Hepatocyte (in vitro differentiated cells): ENCODE measurements around the gene PLPP4. TPM values are rescaled to one million over a fixed set of nuclear protein-coding genes. Genes with fewer than 3 reads are reported as not detected.
A peak's percentile ranks its signal among the peaks of the same experiment; 100 is the strongest.

Experiments
- DNase-seq: peaks from one replicate; pipeline ENCODE4 v3.0.0-alpha.2; 2016; ENCODE audit warnings: low spot score
- H2AFZ ChIP-seq: fragments of 200-600 bp; sonication (generic); 2 replicates; pipeline ENCODE4 v1.6.0; 2016; ENCODE audit warnings: antibody characterized with exemption, mild to moderate bottlenecking
- H3K27ac ChIP-seq: fragments of 200-600 bp; sonication (generic); 2 replicates; pipeline ENCODE4 v1.5.1; 2016; ENCODE audit warnings: mild to moderate bottlenecking
- H3K27me3 ChIP-seq: fragments of 200-600 bp; sonication (generic); 2 replicates; pipeline ENCODE4 v1.6.1; 2016
- H3K36me3 ChIP-seq: fragments of 200-600 bp; sonication (generic); replicated peaks from 2 replicates; pipeline ENCODE4 v1.5.1; 2016; ENCODE audit warnings: low read depth; ENCODE audit not compliant: insufficient read depth
- H3K4me1 ChIP-seq: fragments of 200-600 bp; sonication (generic); 2 replicates; pipeline ENCODE4 v1.5.1; 2016; ENCODE audit warnings: mild to moderate bottlenecking, moderate library complexity; ENCODE audit not compliant: insufficient read depth
- H3K4me2 ChIP-seq: fragments of 200-600 bp; sonication (generic); 2 replicates; pipeline ENCODE4 v1.6.0; 2016
- H3K4me3 ChIP-seq: fragments of 200-600 bp; sonication (generic); 2 replicates; pipeline ENCODE4 v1.5.1; 2016; ENCODE audit warnings: mild to moderate bottlenecking
- H3K79me2 ChIP-seq: fragments of 200-600 bp; sonication (generic); 2 replicates; pipeline ENCODE4 v1.6.0; 2017; ENCODE audit warnings: mild to moderate bottlenecking
- H3K9me2 ChIP-seq: fragments of 200-600 bp; sonication (generic); replicated peaks from 2 replicates; pipeline ENCODE4 v1.6.0; 2017; ENCODE audit warnings: mild to moderate bottlenecking; ENCODE audit not compliant: insufficient read depth
- H3K9me3 ChIP-seq: fragments of 200-600 bp; sonication (generic); 2 replicates; pipeline ENCODE4 v1.5.1; 2016; ENCODE audit warnings: low read depth, mild to moderate bottlenecking
- H4K20me1 ChIP-seq: fragments of 200-600 bp; sonication (generic); 2 replicates; pipeline ENCODE4 v1.6.0; 2016; ENCODE audit warnings: mild to moderate bottlenecking; ENCODE audit not compliant: insufficient read depth, poor library complexity, severe bottlenecking
- EZH2 ChIP-seq: fragments of 200-600 bp; sonication (generic); IDR thresholded peaks from 2 replicates; pipeline ENCODE4 v1.6.1; 2016; ENCODE audit warnings: antibody characterized with exemption, mild to moderate bottlenecking, borderline replicate concordance
- EZH2phosphoT487 ChIP-seq: fragments of 200-600 bp; sonication (generic); IDR thresholded peaks from one replicate; pipeline ENCODE4 v1.6.1; 2018; ENCODE audit warnings: antibody characterized with exemption, mild to moderate bottlenecking, low read depth, moderate library complexity; ENCODE audit not compliant: unreplicated experiment, severe bottlenecking
- WGBS: methylation state at CpG from one replicate; pipeline ENCODE4 v1.1.6; 2016; ENCODE audit warnings: low lambda C conversion rate; ENCODE audit errors: missing lambda C conversion rate; 5-methylcytosine and 5-hydroxymethylcytosine counted together
- polyA plus RNA-seq: library from polyadenylated mRNA; unstranded; fragments of >200 nt; fragmentation: Nextera tagmentation; extraction: Ambion mirVana; gene quantifications from 2 replicates; pipeline ENCODE4 v1.2.1, GENCODE V29; 2016
- total RNA-seq: library from RNA; depleted of rRNA; stranded (reverse); fragments of >200 nt; gene quantifications from 2 replicates; pipeline ENCODE4 v1.2.3, GENCODE V29; 2014
- TF ChIP-seq, protein P1 (sequence below): fragments of 200-600 bp; sonication (generic); IDR thresholded peaks from 2 replicates; pipeline ENCODE4 v1.5.1; 2016; ENCODE audit warnings: antibody characterized with exemption, mild to moderate bottlenecking; ENCODE audit not compliant: poor library complexity

The PLPP4 gene
- total and polyA plus RNA-seq, 2 experiments from 2014 or later = 3.4 to 10.8 TPM

DNA sequence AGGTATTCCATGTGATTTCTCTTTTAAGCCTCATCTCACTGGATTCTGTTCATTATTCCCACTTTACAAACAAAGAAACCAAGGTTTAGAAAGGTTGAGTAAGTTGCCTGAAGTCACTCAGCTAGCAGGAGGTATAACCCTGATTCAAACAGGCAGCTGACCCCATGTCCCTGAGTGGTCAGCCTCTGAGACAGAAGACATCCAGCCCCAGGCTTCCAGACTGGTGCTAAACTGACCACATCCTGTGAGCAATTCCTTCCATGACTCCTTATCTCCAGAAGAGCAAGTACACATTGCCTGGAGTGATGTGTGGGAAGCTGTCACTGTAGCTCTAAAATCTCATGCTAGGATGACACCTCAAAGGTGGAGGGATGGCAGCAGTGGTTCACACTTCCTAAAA, 3.7 kb downstream of the PLPP4 start:
- no peak overlapping the region for H3K27ac ChIP-seq
- H3K4me3 ChIP-seq = no peak overlapping the region
- no peaks in the 10 kb centered on the region for H3K9me2 ChIP-seq
- no peaks in the 10 kb centered on the region for H3K79me2 ChIP-seq
- no peak overlapping the region for H2AFZ ChIP-seq
- TF ChIP-seq, protein P1, sequence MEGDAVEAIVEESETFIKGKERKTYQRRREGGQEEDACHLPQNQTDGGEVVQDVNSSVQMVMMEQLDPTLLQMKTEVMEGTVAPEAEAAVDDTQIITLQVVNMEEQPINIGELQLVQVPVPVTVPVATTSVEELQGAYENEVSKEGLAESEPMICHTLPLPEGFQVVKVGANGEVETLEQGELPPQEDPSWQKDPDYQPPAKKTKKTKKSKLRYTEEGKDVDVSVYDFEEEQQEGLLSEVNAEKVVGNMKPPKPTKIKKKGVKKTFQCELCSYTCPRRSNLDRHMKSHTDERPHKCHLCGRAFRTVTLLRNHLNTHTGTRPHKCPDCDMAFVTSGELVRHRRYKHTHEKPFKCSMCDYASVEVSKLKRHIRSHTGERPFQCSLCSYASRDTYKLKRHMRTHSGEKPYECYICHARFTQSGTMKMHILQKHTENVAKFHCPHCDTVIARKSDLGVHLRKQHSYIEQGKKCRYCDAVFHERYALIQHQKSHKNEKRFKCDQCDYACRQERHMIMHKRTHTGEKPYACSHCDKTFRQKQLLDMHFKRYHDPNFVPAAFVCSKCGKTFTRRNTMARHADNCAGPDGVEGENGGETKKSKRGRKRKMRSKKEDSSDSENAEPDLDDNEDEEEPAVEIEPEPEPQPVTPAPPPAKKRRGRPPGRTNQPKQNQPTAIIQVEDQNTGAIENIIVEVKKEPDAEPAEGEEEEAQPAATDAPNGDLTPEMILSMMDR = no peak
- peaks cover 7% of the 10 kb centered on the region for H3K4me1 ChIP-seq
- H3K9me3 ChIP-seq = no peaks in the 10 kb centered on the region
- DNase-seq = peak; percentile 37
- H3K36me3 ChIP-seq = no peaks in the 10 kb centered on the region
- no peaks in the 10 kb centered on the region for H4K20me1 ChIP-seq
- no peak overlapping the region for H3K4me2 ChIP-seq
- H3K27me3 ChIP-seq = peaks cover 51% of the 10 kb centered on the region

DNA sequence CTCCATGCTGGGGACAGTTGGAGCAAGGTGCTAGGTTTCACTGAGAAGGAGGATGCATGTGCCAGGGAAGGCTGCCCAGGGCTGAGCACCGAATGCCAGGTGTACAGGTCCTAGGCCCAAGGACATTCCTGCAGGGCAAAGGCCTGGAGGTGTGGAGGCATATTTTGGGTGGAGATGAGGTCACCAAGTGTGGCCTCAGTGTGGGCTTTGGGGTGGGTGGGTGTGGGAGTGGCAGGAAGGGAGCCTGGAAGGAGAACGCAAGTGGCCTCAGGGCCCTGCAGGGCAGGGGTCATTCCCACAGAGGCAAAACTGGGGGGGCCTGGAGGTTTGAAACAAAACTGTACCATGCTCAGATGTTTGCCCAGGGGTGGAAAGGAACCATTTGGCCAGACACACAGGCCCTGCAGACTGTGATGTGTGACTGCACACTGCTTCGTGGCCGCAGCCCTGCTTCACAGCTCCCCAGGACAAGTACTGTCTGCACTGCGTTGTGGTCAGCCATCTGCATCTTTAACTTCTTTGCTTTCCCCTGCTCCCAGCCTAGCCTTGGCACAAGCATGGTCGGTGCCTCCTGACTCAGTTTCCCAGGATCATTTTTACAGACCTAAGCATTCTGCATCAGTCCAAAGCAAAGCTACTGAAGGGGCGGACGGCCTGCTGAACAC, 5.1 kb downstream of the PLPP4 start:
- no peak overlapping the region for H3K4me2 ChIP-seq

DNA sequence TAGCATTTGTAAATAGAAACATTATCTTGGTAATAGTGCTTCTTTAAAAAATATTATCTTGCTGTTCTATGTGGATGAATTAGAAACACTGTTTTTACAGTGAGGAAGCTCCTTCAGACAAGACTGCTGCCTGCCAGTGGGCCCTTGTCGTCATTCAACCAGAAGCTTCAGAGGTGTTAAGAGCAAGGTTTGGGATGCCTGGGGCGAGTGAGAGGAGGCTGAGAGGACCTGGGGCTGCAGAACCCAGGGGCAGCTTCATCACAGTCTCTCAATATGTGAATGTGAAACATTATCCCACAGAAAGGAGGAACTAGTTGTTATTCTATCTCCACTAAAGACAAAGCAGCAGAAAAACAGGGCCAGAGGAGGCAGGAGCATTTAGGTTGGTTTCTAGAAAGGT, 8.1 kb downstream of the PLPP4 start:
- no peaks in the 10 kb centered on the region for H3K9me3 ChIP-seq
- no peak for DNase-seq
- no peak overlapping the region for H3K27ac ChIP-seq
- H3K4me1 ChIP-seq = no peaks in the 10 kb centered on the region
- H3K36me3 ChIP-seq = no peaks in the 10 kb centered on the region
- H4K20me1 ChIP-seq = no peaks in the 10 kb centered on the region
- WGBS = 62% methylated on average over 2 of the region's 2 CpGs
- H3K9me2 ChIP-seq = no peaks in the 10 kb centered on the region
- H3K4me2 ChIP-seq = no peak overlapping the region
- peaks cover 12% of the 10 kb centered on the region for H3K27me3 ChIP-seq
- TF ChIP-seq EZH2 = no peak
- no peak for TF ChIP-seq EZH2phosphoT487
- TF ChIP-seq, protein P1 = no peak
- no peak overlapping the region for H3K4me3 ChIP-seq
- no peak overlapping the region for H2AFZ ChIP-seq
- H3K79me2 ChIP-seq = no peaks in the 10 kb centered on the region

More for the DNA sequence above, 5.1 kb downstream of the PLPP4 start:
- no peak overlapping the region for H2AFZ ChIP-seq
- H3K9me2 ChIP-seq = no peaks in the 10 kb centered on the region
- no peak overlapping the region for H3K27ac ChIP-seq
- TF ChIP-seq EZH2phosphoT487 = no peak
- TF ChIP-seq EZH2 = no peak
- TF ChIP-seq, protein P1 = no peak
- WGBS = 95% methylated on average over 8 of the region's 8 CpGs
- H4K20me1 ChIP-seq = no peaks in the 10 kb centered on the region
- no peak for DNase-seq
- no peak overlapping the region for H3K4me3 ChIP-seq
- peaks cover 42% of the 10 kb centered on the region for H3K27me3 ChIP-seq
- no peaks in the 10 kb centered on the region for H3K9me3 ChIP-seq
- no peaks in the 10 kb centered on the region for H3K36me3 ChIP-seq
- no peaks in the 10 kb centered on the region for H3K79me2 ChIP-seq
- H3K4me1 ChIP-seq = peaks cover 6% of the 10 kb centered on the region

DNA sequence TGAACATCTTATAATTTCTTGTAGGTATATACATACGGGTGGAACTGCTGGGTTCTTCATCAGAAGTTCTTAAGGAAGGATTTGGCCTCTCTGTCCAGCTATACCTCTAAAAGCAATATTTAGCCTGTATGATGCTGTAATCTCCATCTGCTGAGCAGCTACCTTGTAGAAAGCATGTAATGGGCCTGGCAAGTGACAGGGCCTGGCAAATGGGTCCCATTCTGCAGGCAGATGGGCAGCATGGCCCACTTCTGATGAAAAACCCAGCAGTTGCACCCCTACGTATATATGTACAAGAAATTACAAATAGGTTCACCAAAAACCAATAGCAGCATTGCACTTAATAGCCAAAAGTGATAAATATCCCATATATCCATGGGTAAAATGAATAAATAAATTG, 9.0 kb downstream of the PLPP4 start:
- no peak overlapping the region for H3K4me3 ChIP-seq
- TF ChIP-seq, protein P1 = no peak
- TF ChIP-seq EZH2phosphoT487 = no peak
- no peak for TF ChIP-seq EZH2
- no peaks in the 10 kb centered on the region for H3K9me2 ChIP-seq
- H3K79me2 ChIP-seq = no peaks in the 10 kb centered on the region
- no peak overlapping the region for H3K4me2 ChIP-seq
- H3K9me3 ChIP-seq = peaks cover 2% of the 10 kb centered on the region
- no peaks in the 10 kb centered on the region for H3K4me1 ChIP-seq
- WGBS = 96% methylated on average over 2 of the region's 2 CpGs
- H3K36me3 ChIP-seq = no peaks in the 10 kb centered on the region
- peaks cover 5% of the 10 kb centered on the region for H3K27me3 ChIP-seq
- H3K27ac ChIP-seq = no peak overlapping the region
- DNase-seq = no peak
- H4K20me1 ChIP-seq = no peaks in the 10 kb centered on the region
- no peak overlapping the region for H2AFZ ChIP-seq
